Smooth muscle cell (in vitro differentiated cells): ENCODE results near the gene KRTAP12-1. TPM values are rescaled to one million over a fixed set of nuclear protein-coding genes. Genes with fewer than 3 reads are reported as not detected.

Experiments
- DNase-seq: peaks from one replicate; lab custom pipeline; 2025; ENCODE audit not compliant: unreplicated experiment; lab: John Stamatoyannopoulos, UW
- H2AFZ ChIP-seq: fragments of 200-600 bp; sonication (generic); 2 replicates; pipeline ENCODE4 v1.6.0; 2016; ENCODE audit warnings: antibody characterized with exemption, low read depth, mild to moderate bottlenecking
- H3F3A ChIP-seq: fragments of 200-600 bp; sonication (generic); 2 replicates; pipeline ENCODE4 v1.6.0; 2017; ENCODE audit warnings: antibody characterized with exemption, low read depth
- H3K27ac ChIP-seq: fragments of 200-600 bp; sonication (generic); 2 replicates; pipeline ENCODE4 v1.5.1; 2016; ENCODE audit warnings: low read depth, mild to moderate bottlenecking
- H3K27me3 ChIP-seq: fragments of 200-600 bp; sonication (generic); 2 replicates; pipeline ENCODE4 v1.6.1; 2016; ENCODE audit warnings: low read depth, mild to moderate bottlenecking
- H3K36me3 ChIP-seq: fragments of 200-600 bp; sonication (generic); 2 replicates; pipeline ENCODE4 v1.5.1; 2016; ENCODE audit warnings: low read depth
- H3K4me1 ChIP-seq: fragments of 200-600 bp; sonication (generic); 2 replicates; pipeline ENCODE4 v1.5.1; 2016; ENCODE audit warnings: low read depth
- H3K4me2 ChIP-seq: fragments of 200-600 bp; sonication (generic); 2 replicates; pipeline ENCODE4 v1.6.0; 2016; ENCODE audit warnings: mild to moderate bottlenecking
- H3K4me3 ChIP-seq: fragments of 200-600 bp; sonication (generic); 2 replicates; pipeline ENCODE4 v1.5.1; 2016; ENCODE audit warnings: mild to moderate bottlenecking
- H3K79me2 ChIP-seq: fragments of 200-600 bp; sonication (generic); 2 replicates; pipeline ENCODE4 v1.6.0; 2016; ENCODE audit warnings: low read depth, mild to moderate bottlenecking
- H3K9ac ChIP-seq: fragments of 200-600 bp; sonication (generic); 2 replicates; pipeline ENCODE4 v1.6.0; 2016; ENCODE audit warnings: low read depth
- H3K9me3 ChIP-seq: fragments of 200-600 bp; sonication (generic); replicated peaks from 2 replicates; pipeline ENCODE4 v1.5.1; 2016; ENCODE audit warnings: low read depth
- H4K20me1 ChIP-seq: fragments of 200-600 bp; sonication (generic); 2 replicates; pipeline ENCODE4 v1.6.0; 2016; ENCODE audit warnings: low read depth
- CTCF ChIP-seq: fragments of 200-600 bp; sonication (generic); IDR thresholded peaks from 2 replicates; pipeline ENCODE4 v1.5.1; 2017; ENCODE audit warnings: borderline replicate concordance, mild to moderate bottlenecking, antibody characterized with exemption; ENCODE audit not compliant: insufficient read depth, poor library complexity, severe bottlenecking
- WGBS: methylation state at CpG from one replicate; pipeline ENCODE4 v1.1.7; 2016; ENCODE audit warnings: low lambda C conversion rate; 5-methylcytosine and 5-hydroxymethylcytosine counted together
- polyA plus RNA-seq: library from polyadenylated mRNA; unstranded; fragments of >200 nt; fragmentation: Nextera tagmentation; extraction: Ambion mirVana; gene quantifications from 2 replicates; pipeline ENCODE4 v1.2.1, GENCODE V29; 2016
- total RNA-seq: library from RNA; depleted of rRNA; stranded (reverse); fragments of >200 nt; gene quantifications from 2 replicates; pipeline ENCODE4 v1.2.3, GENCODE V29; 2014

KRTAP12-1 gene
- total and polyA plus RNA-seq, 2 experiments from 2014 or later = not detected

- no peaks in the 10 kb centered on the region for H3K36me3 ChIP-seq
- H2AFZ ChIP-seq = no peak overlapping the region
- TF ChIP-seq CTCF = no peak
- H3K4me1 ChIP-seq = peaks cover 29% of the 10 kb centered on the region
- DNase-seq = no peak
- no peak overlapping the region for H3K27ac ChIP-seq
- H3K4me3 ChIP-seq = no peak overlapping the region
- H4K20me1 ChIP-seq = no peaks in the 10 kb centered on the region
- no peaks in the 10 kb centered on the region for H3K79me2 ChIP-seq
- no peaks in the 10 kb centered on the region for H3F3A ChIP-seq
- 89% methylated on average over 10 of the region's 10 CpGs for WGBS
- H3K4me2 ChIP-seq = no peak overlapping the region
- H3K27me3 ChIP-seq = peaks cover 89% of the 10 kb centered on the region
- no peak overlapping the region for H3K9ac ChIP-seq
- H3K9me3 ChIP-seq = no peaks in the 10 kb centered on the region
Measured at GRCh38 chr21:44713846-44714245, 31.9 kb upstream of the KRTAP12-1 start.

GRCh38 chr21:44713130-44713529, 31.2 kb upstream of the KRTAP12-1 start:
- Histone ChIP-seq H3K4me2 (no peak overlapping the region), H3K27ac (no peak overlapping the region), H4K20me1 (no peaks in the 10 kb centered on the region), H3K4me3 (no peak overlapping the region), H3K79me2 (no peaks in the 10 kb centered on the region), H3K9ac (no peak overlapping the region), H3K27me3 (peaks cover 89% of the 10 kb centered on the region), H3K36me3 (no peaks in the 10 kb centered on the region), H3K4me1 (peaks cover 36% of the 10 kb centered on the region), H2AFZ (no peak overlapping the region), H3F3A (no peaks in the 10 kb centered on the region), H3K9me3 (no peaks in the 10 kb centered on the region)
- WGBS = 84% methylated on average over 9 of the region's 9 CpGs
- DNase-seq = no peak
- TF ChIP-seq CTCF = no peak

- Histone ChIP-seq H3K4me1 (peaks cover 38% of the 10 kb centered on the region), H2AFZ (no peak overlapping the region), H3K9ac (no peak overlapping the region), H3K79me2 (no peaks in the 10 kb centered on the region), H3K9me3 (no peaks in the 10 kb centered on the region), H3K4me3 (no peak overlapping the region), H3F3A (no peaks in the 10 kb centered on the region), H4K20me1 (no peaks in the 10 kb centered on the region), H3K36me3 (no peaks in the 10 kb centered on the region), H3K27me3 (peaks cover 90% of the 10 kb centered on the region), H3K4me2 (peak overlapping the region; percentile 33), H3K27ac (no peak overlapping the region)
- no peak for DNase-seq
- WGBS = 20% methylated on average over 22 of the region's 22 CpGs
- no peak for TF ChIP-seq CTCF
Measured at GRCh38 chr21:44712203-44713028, 30.5 kb upstream of the KRTAP12-1 start.
